B cell (primary cell): ENCODE data around the gene SGCA. TPM values are rescaled to one million over a fixed set of nuclear protein-coding genes. Genes with fewer than 3 reads are reported as not detected.

Experiments used
- ATAC-seq: fragments of 200-7000 bp; cut with Tn5 transposase; one replicate; pipeline ENCODE4 v1.10.0; 2021; ENCODE audit warnings: low read depth, mild to moderate bottlenecking, moderate number of reproducible peaks, moderate library complexity
- CTCF ChIA-PET: fragments of 350-600 bp; sonication (Branson Sonifier 250); formaldehyde crosslinking; loops from one replicate; lab custom pipeline; 2021; ENCODE audit warnings: antibody characterized with exemption, inconsistent platforms; lab: Charles Lee
- POLR2A ChIA-PET: fragments of 350-600 bp; sonication (Branson Sonifier 250); formaldehyde crosslinking; loops from one replicate; lab custom pipeline; 2021; ENCODE audit warnings: antibody characterized with exemption; lab: Charles Lee
- DNase-seq: peaks from one replicate; pipeline ENCODE4 v3.0.0; 2013
- H2AFZ ChIP-seq: 2 replicates; pipeline ENCODE4 v1.6.1; 2012; ENCODE audit warnings: mild to moderate bottlenecking, low read depth, low read length; ENCODE audit not compliant: insufficient read depth, poor library complexity, severe bottlenecking
- H3K27ac ChIP-seq, 2 donors: 1 replicate in 1 of 2; 2 replicates in 1 of 2; pipeline ENCODE4 v1.5.1; 2012 to 2013; ENCODE audit warnings: low read length in 2 of 2, mild to moderate bottlenecking in 2 of 2, moderate library complexity in 1 of 2
- H3K27me3 ChIP-seq, 4 experiments: fragments of 200-600 bp in 1 of 4; sonication (generic) in 1 of 4; replicated peaks in 1 of 4; 1 replicate in 2 of 4; 2 replicates in 2 of 4; pipeline versions ENCODE4 v1.6.1 to v1.7.0; 2013 to 2016; ENCODE audit warnings: low read length in 3 of 4, mild to moderate bottlenecking in 2 of 4, mixed read lengths in 1 of 4, moderate library complexity in 1 of 4; ENCODE audit not compliant: insufficient read depth in 4 of 4, control insufficient read depth in 3 of 4; ENCODE audit errors: control extremely low read depth in 1 of 4
- H3K36me3 ChIP-seq, 2 experiments: replicated peaks in 1 of 2; 1 replicate in 1 of 2; 2 replicates in 1 of 2; pipeline versions ENCODE4 v1.6.1 to v1.7.1; 2013; ENCODE audit warnings: low read length in 1 of 2; ENCODE audit not compliant: insufficient read depth in 2 of 2, control insufficient read depth in 1 of 2; ENCODE audit errors: control extremely low read depth in 1 of 2, extremely low read depth in 1 of 2
- H3K4me1 ChIP-seq, 2 donors: fragments of 200-600 bp in 1 of 2; sonication (generic) in 1 of 2; 1 replicate in 1 of 2; 2 replicates in 1 of 2; pipeline versions ENCODE4 v1.5.1 to v1.6.1; 2013 to 2017; ENCODE audit warnings: low read length in 2 of 2; ENCODE audit not compliant: control insufficient read depth in 2 of 2, insufficient read depth in 2 of 2
- H3K4me2 ChIP-seq: replicated peaks from 2 replicates; pipeline ENCODE3; 2012; ENCODE audit warnings: mild to moderate bottlenecking, low read depth, low read length; ENCODE audit not compliant: poor library complexity, severe bottlenecking
- H3K4me3 ChIP-seq, 5 experiments: fragments of 200-600 bp in 1 of 5; sonication (generic) in 1 of 5; 1 replicate in 3 of 5; 2 replicates in 2 of 5; pipeline versions ENCODE4 v1.5.1 to v1.7.0; 2011 to 2016; ENCODE audit warnings: low read length in 4 of 5, mild to moderate bottlenecking in 4 of 5, low read depth in 2 of 5, control low read depth in 1 of 5, moderate library complexity in 1 of 5; ENCODE audit not compliant: insufficient read depth in 1 of 5; ENCODE audit errors: control extremely low read depth in 1 of 5, extremely low read depth in 1 of 5
- H3K79me2 ChIP-seq: fragments of 200-600 bp; sonication (generic); one replicate; pipeline ENCODE4 v1.6.0; 2016; ENCODE audit warnings: low read length; ENCODE audit not compliant: control insufficient read depth, insufficient read depth
- H3K9ac ChIP-seq: fragments of 200-600 bp; sonication (generic); 2 replicates; pipeline ENCODE4 v1.6.1; 2017; ENCODE audit warnings: mild to moderate bottlenecking, low read length, moderate library complexity
- H3K9me3 ChIP-seq, 3 donors: one replicate each; pipeline versions ENCODE4 v1.6.1 to v1.7.1; 2013; ENCODE audit warnings: low read length in 2 of 3; ENCODE audit not compliant: control insufficient read depth in 2 of 3, insufficient read depth in 1 of 3; ENCODE audit errors: control extremely low read depth in 1 of 3
- H4K20me1 ChIP-seq: 2 replicates; pipeline ENCODE4 v1.6.0; 2012; ENCODE audit warnings: mild to moderate bottlenecking, low read length; ENCODE audit not compliant: insufficient read depth, control insufficient read depth, poor library complexity, severe bottlenecking
- H3K27ac Mint-ChIP-seq: one replicate; pipeline ENCODE4 v1.8.0; 2021; ENCODE audit warnings: mixed read lengths
- H3K27me3 Mint-ChIP-seq: one replicate; pipeline ENCODE4 v1.8.0; 2021; ENCODE audit warnings: mixed read lengths
- H3K4me1 Mint-ChIP-seq: one replicate; pipeline ENCODE4 v1.8.0; 2021; ENCODE audit warnings: mixed read lengths
- H3K4me3 Mint-ChIP-seq: one replicate; pipeline ENCODE4 v1.8.0; 2021; ENCODE audit warnings: mixed read lengths
- H3K9me3 Mint-ChIP-seq: one replicate; pipeline ENCODE4 v1.8.0; 2022; ENCODE audit warnings: mixed read lengths; ENCODE audit not compliant: insufficient read depth
- CTCF ChIP-seq: fragments of 200-600 bp; IDR thresholded peaks from one replicate; pipeline ENCODE4 v1.8.0; 2022; ENCODE audit warnings: antibody characterized with exemption, mild to moderate bottlenecking
- EZH2 ChIP-seq: IDR thresholded peaks from 2 replicates; pipeline ENCODE4 v1.6.1; 2012; ENCODE audit warnings: borderline replicate concordance, low read depth, mild to moderate bottlenecking, moderate library complexity, low read length; ENCODE audit not compliant: insufficient read depth, poor library complexity, severe bottlenecking
- WGBS: methylation state at CpG from one replicate; pipeline ENCODE4 v1.1.5; 2013; ENCODE audit warnings: missing lambda C conversion rate; ENCODE audit not compliant: insufficient coverage; 5-methylcytosine and 5-hydroxymethylcytosine counted together
- intact Hi-C: fragments of 100-400 bp; cut with micrococcal nuclease; formaldehyde crosslinking; loops from one replicate; pipeline ENCODE4 v1.10.0; 2022
- polyA plus RNA-seq: library from polyadenylated mRNA; depleted of rRNA; stranded (reverse); fragments of >200 nt; gene quantifications from 2 replicates; pipeline ENCODE4 v1.2.3, GENCODE V29; 2012
- total RNA-seq, 2 donors: library from RNA; stranded (reverse); fragments of 120-200 nt in 1 of 2; gene quantifications; 1 replicate in 1 of 2; 2 replicates in 1 of 2; pipeline versions ENCODE4 v1.2.3 to v1.2.4, GENCODE V29; 2013 to 2022

SGCA gene
- total and polyA plus RNA-seq, 2 donors (not counting 1 experiment from before 2014, with no cell fraction given) = 4.4 to 4.5 TPM

- no peak overlapping the region for H3K27ac Mint-ChIP-seq
- TF ChIP-seq EZH2 (no peak), CTCF (no peak)
- Histone ChIP-seq H3K79me2 (no peaks in the 10 kb centered on the region), H3K9me3 (peaks cover 0 to 9% (median 5%) of the 10 kb centered on the region in 3 donors), H3K27me3 (no peaks in the 10 kb centered on the region), H3K27ac (no peak overlapping the region), H4K20me1 (no peaks in the 10 kb centered on the region), H3K9ac (no peak overlapping the region), H3K4me1 (no peaks in the 10 kb centered on the region), H2AFZ (no peak overlapping the region), H3K4me3 (no peak overlapping the region), H3K36me3 (no peaks in the 10 kb centered on the region), H3K4me2 (no peak overlapping the region)
- ATAC-seq = no peak
- H3K4me3 Mint-ChIP-seq = no peak overlapping the region
- CTCF ChIA-PET = interaction anchor here (3.0 kb wide), 1 partner anchor 21 kb away, joined by 7 read pairs; the partner anchor contains the start of gene COL1A1
- DNase-seq = no peak
- H3K9me3 Mint-ChIP-seq = peaks cover 5% of the 10 kb centered on the region
- WGBS = 95% methylated on average over 6 of the region's 8 CpGs
- intact Hi-C loops = no loop called here
- no peaks in the 10 kb centered on the region for H3K4me1 Mint-ChIP-seq
- POLR2A ChIA-PET = no interaction called here
- peaks cover 5% of the 10 kb centered on the region for H3K27me3 Mint-ChIP-seq
These were observed 56.2 kb downstream of the SGCA start for GRCh38 chr17:50221864-50222545.

- 98% methylated on average over 5 of the region's 6 CpGs for WGBS
- no peak overlapping the region for H3K4me3 Mint-ChIP-seq
- peaks cover 5% of the 10 kb centered on the region for H3K27me3 Mint-ChIP-seq
- intact Hi-C loops = no loop called here
- no peak overlapping the region for H3K9ac ChIP-seq
- no peaks in the 10 kb centered on the region for H4K20me1 ChIP-seq
- POLR2A ChIA-PET = no interaction called here
- no peak for DNase-seq
- peaks cover 5% of the 10 kb centered on the region for H3K9me3 Mint-ChIP-seq
- H3K4me1 Mint-ChIP-seq = no peaks in the 10 kb centered on the region
- no peaks in the 10 kb centered on the region for H3K79me2 ChIP-seq
- H3K4me1 ChIP-seq = no peaks in the 10 kb centered on the region
- H2AFZ ChIP-seq = no peak overlapping the region
- CTCF ChIA-PET = interaction anchor here (3.0 kb wide), 1 partner anchor 22 kb away, joined by 7 read pairs; the partner anchor contains the start of gene COL1A1
- H3K27me3 ChIP-seq = no peaks in the 10 kb centered on the region
- H3K36me3 ChIP-seq = no peaks in the 10 kb centered on the region
- no peak overlapping the region for H3K4me3 ChIP-seq
- peaks cover 0 to 13% (median 5%) of the 10 kb centered on the region in 3 donors for H3K9me3 ChIP-seq
- no peak for ATAC-seq
- H3K4me2 ChIP-seq = no peak overlapping the region
- TF ChIP-seq CTCF (no peak), EZH2 (no peak)
- no peak overlapping the region for H3K27ac ChIP-seq
- no peak overlapping the region for H3K27ac Mint-ChIP-seq
These were observed 57.1 kb downstream of the SGCA start for GRCh38 chr17:50222922-50223321.
